GM12864 (cell line): Measurements from ENCODE around the gene GPR161.
"Not testable (repeated sequence)": the region's sequence is repeated elsewhere in the genome, so short reads cannot be mapped to it uniquely, and the experiment has no call there.

Source experiments
- DNase-seq: peaks from one replicate; pipeline ENCODE4 v3.0.0-alpha.2; 2011; ENCODE audit warnings: low read depth
- H3K4me3 ChIP-seq: 2 replicates; pipeline ENCODE4 v1.5.1; 2011; ENCODE audit warnings: mild to moderate bottlenecking, low read depth, low read length, control low read depth
- CTCF ChIP-seq: IDR thresholded peaks from 2 replicates; pipeline ENCODE4 v1.5.1; 2011; ENCODE audit warnings: low read depth, mild to moderate bottlenecking, moderate library complexity, low read length, control low read depth, inconsistent platforms; ENCODE audit errors: missing control alignments

The GPR161 gene

GRCh38 chr1:168057921-168058320 is 78.8 kb downstream of the GPR161 start:
- no peak for TF ChIP-seq CTCF
- DNase-seq = no peak

DNA sequence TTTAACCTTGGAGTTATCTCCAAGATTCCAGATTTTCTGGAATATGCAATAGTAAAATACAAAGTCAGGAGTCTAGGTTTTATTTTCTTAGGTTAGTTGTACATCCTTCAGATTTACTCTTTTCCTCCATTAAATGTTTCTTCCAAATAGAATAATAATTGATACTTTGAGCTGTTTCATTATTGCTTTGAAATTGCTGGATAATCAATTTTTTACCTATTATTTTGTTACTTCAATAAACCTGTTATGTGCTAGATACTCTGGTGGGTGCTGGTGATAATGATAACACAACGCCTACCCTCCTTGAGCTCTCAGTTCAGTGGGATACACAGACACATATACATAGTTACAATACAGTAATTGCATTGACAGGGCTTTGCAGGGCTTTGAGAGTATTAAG is 79.4 kb downstream of the GPR161 start:
- no peak for TF ChIP-seq CTCF
- H3K4me3 ChIP-seq = no peak overlapping the region
- DNase-seq = no peak

More at GRCh38 chr1:168057921-168058320, 78.8 kb downstream of the GPR161 start:
- H3K4me3 ChIP-seq = no peak overlapping the region

GRCh38 chr1:168056152-168056551 is 80.6 kb downstream of the GPR161 start:
- H3K4me3 ChIP-seq, DNase-seq: not testable (repeated sequence)

DNA sequence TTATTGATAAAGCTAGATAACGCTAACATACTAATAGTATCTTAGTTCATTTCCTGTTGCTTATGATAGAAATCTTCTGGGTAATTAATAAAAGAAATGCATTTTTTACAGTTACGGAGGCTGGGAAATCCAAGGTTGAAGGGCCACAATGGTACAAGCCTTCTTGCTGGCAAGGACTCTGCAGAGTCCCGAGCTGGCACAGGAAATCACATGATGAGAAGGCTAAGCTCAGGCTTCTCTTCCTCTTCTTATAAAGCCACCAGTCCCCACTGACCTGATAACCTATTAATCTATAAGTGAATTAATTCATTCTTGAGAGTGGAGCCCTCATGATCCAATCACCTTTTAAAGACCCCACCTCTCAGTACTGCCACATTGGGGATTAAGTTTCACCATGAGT is 82.6 kb downstream of the GPR161 start:
- no peak overlapping the region for H3K4me3 ChIP-seq
- DNase-seq = no peak

DNA sequence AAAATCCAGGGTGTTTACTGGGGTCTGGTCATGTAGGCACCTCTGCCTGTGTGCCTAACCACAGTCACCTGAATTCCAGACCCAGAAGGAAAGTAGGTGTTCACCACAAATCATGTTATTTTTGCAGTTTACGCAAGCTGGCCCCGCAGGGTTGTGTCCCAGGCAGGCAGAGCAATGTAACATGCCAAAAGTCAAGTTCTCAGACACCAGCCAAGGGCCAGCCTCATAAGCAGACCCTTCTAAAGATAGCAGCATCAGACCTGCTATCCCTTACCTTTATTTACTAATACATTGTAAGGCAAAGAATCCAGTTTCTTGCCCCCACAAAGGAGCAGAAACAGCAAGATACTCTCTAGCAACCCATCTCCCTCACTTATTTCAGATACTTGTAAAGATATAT is 83.0 kb downstream of the GPR161 start:
- no peak for DNase-seq
- no peak for TF ChIP-seq CTCF
- no peak overlapping the region for H3K4me3 ChIP-seq

More for the DNA sequence above, 82.6 kb downstream of the GPR161 start:
- TF ChIP-seq CTCF = no peak

DNA sequence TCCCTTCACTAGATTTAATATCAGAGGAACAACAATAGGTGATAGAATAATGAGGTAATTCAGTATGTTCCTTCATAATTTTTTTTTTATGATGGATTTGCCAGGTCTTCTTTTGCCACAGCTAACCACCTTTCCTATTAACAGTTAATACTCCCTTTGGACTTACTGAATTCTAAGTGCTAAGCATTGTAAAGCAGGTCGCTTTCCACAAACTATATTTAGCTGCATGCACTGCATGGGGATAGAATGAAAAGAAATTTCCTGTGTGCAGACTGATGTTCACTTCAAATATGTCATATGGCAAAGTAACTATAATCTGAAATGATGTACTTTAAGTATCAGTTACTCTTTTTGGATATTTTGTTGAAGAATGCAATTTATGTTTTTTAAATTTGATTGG is 85.8 kb downstream of the GPR161 start:
- no peak overlapping the region for H3K4me3 ChIP-seq
- no peak for DNase-seq
- no peak for TF ChIP-seq CTCF

DNA sequence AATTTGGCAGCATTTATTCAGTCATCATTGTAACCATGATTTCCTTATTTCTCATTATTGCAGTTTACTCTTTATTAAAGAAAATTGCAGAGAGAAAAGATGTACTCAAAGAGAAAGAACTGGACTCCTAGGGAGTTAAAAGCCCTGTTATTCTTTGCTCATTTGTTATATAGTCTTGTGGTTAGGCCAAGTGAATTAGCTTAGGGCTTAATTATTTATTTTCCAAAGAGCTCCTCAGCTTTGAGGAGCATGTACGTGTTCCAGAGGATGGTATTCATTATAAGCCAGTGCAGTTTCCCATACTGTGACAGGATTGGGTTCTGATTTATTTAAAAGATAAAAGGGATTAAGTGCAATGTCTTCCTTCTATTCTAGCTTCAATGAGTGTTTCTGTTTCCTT is 86.4 kb downstream of the GPR161 start:
- no peak for DNase-seq
- H3K4me3 ChIP-seq = no peak overlapping the region
- no peak for TF ChIP-seq CTCF

- DNase-seq = no peak
- no peak overlapping the region for H3K4me3 ChIP-seq
- no peak for TF ChIP-seq CTCF
Measured at GRCh38 chr1:168045311-168045710, 91.4 kb downstream of the GPR161 start.
